ENCODE results near the gene COX4I1.

GRCh38 chr16:85835227-85835751 is 35.8 kb downstream of the COX4I1 start:
- TF ChIP-seq CTCF (IDR thresholded peaks at IDR 0.05) (no peak), POLR2A (IDR thresholded peaks at IDR 0.05) (no peak)
